MCF 10A (cell line): ENCODE data around the gene CHGA. TPM values are rescaled to one million over a fixed set of nuclear protein-coding genes. Genes with fewer than 3 reads are reported as not detected.

Experiments used
- BruUV-seq: library from RNA; stranded (reverse); fragments of 400-500 nt; replicated peaks from 2 replicates; lab custom pipeline; 2021; lab: Mats Ljungman, UMichigan
- CTCF ChIA-PET: fragments of 300-600 bp; sonication (Branson Sonifier 250); formaldehyde crosslinking; extraction: SDS; loops from one replicate; lab custom pipeline; 2021; ENCODE audit warnings: antibody characterized with exemption, inconsistent platforms; lab: Yijun Ruan, JAX
- POLR2A ChIA-PET: fragments of 300-600, 350-650 bp; sonication (Branson Sonifier 250); formaldehyde crosslinking; extraction: SDS; loops from one replicate; lab custom pipeline; 2020; ENCODE audit warnings: antibody characterized with exemption, inconsistent platforms; lab: Yijun Ruan, JAX
- DNase-seq: peaks from one replicate; pipeline ENCODE4 v3.0.0-alpha.2; 2018; ENCODE audit not compliant: unreplicated experiment
- H3K27ac Mint-ChIP-seq: one replicate; pipeline ENCODE4 v1.8.0; 2022; ENCODE audit warnings: mild to moderate bottlenecking, low read depth, mixed read lengths; ENCODE audit not compliant: unreplicated experiment
- H3K27me3 Mint-ChIP-seq: one replicate; pipeline ENCODE4 v1.8.0; 2022; ENCODE audit warnings: mixed read lengths; ENCODE audit not compliant: insufficient read depth, unreplicated experiment
- H3K36me3 Mint-ChIP-seq: one replicate; pipeline ENCODE4 v1.8.0; 2022; ENCODE audit warnings: mild to moderate bottlenecking, moderate library complexity, mixed read lengths; ENCODE audit not compliant: insufficient read depth, unreplicated experiment
- H3K4me1 Mint-ChIP-seq: one replicate; pipeline ENCODE4 v1.8.0; 2022; ENCODE audit warnings: mixed read lengths; ENCODE audit not compliant: insufficient read depth, unreplicated experiment
- H3K4me3 Mint-ChIP-seq: one replicate; pipeline ENCODE4 v1.8.0; 2022; ENCODE audit warnings: mild to moderate bottlenecking, moderate library complexity, mixed read lengths; ENCODE audit not compliant: unreplicated experiment
- H3K9me3 Mint-ChIP-seq: one replicate; pipeline ENCODE4 v1.8.0; 2022; ENCODE audit warnings: mixed read lengths; ENCODE audit not compliant: unreplicated experiment
- intact Hi-C: fragments of 100-400 bp; cut with micrococcal nuclease; formaldehyde crosslinking; loops from 2 replicates; pipeline ENCODE4 v1.14.1; 2022
- total RNA-seq: library from RNA; stranded (reverse); gene quantifications from 2 replicates; pipeline ENCODE4 v1.2.3, GENCODE V29; 2022
- TF ChIP-seq, protein P1 (sequence below): fragments of 200-600 bp; IDR thresholded peaks from one replicate; pipeline ENCODE4 v1.8.0; 2022; ENCODE audit warnings: antibody characterized with exemption, mild to moderate bottlenecking; ENCODE audit not compliant: unreplicated experiment

CHGA gene
- total RNA-seq, 1 experiment from 2014 or later, result 0.35 TPM

GRCh38 chr14:92942576-92942975 lies 19.6 kb downstream of the CHGA start:
- H3K36me3 Mint-ChIP-seq, result peaks cover 44% of the 10 kb centered on the region
- no peaks in the 10 kb centered on the region for H3K9me3 Mint-ChIP-seq
- H3K27ac Mint-ChIP-seq, result no peak overlapping the region
- CTCF ChIA-PET, result interaction anchor here (0.5 kb wide), 1 partner anchor 238 kb away, joined by 6 read pairs; no protein-coding TSS in a partner anchor
- POLR2A ChIA-PET, result no interaction called here
- H3K27me3 Mint-ChIP-seq, result no peaks in the 10 kb centered on the region
- no TSS peak for BruUV-seq
- no peak overlapping the region for H3K4me3 Mint-ChIP-seq
- peaks cover 17% of the 10 kb centered on the region for H3K4me1 Mint-ChIP-seq
- TF ChIP-seq, protein P1, sequence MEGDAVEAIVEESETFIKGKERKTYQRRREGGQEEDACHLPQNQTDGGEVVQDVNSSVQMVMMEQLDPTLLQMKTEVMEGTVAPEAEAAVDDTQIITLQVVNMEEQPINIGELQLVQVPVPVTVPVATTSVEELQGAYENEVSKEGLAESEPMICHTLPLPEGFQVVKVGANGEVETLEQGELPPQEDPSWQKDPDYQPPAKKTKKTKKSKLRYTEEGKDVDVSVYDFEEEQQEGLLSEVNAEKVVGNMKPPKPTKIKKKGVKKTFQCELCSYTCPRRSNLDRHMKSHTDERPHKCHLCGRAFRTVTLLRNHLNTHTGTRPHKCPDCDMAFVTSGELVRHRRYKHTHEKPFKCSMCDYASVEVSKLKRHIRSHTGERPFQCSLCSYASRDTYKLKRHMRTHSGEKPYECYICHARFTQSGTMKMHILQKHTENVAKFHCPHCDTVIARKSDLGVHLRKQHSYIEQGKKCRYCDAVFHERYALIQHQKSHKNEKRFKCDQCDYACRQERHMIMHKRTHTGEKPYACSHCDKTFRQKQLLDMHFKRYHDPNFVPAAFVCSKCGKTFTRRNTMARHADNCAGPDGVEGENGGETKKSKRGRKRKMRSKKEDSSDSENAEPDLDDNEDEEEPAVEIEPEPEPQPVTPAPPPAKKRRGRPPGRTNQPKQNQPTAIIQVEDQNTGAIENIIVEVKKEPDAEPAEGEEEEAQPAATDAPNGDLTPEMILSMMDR, result no peak
- intact Hi-C loops, result no loop called here
- DNase-seq, result no peak

DNA sequence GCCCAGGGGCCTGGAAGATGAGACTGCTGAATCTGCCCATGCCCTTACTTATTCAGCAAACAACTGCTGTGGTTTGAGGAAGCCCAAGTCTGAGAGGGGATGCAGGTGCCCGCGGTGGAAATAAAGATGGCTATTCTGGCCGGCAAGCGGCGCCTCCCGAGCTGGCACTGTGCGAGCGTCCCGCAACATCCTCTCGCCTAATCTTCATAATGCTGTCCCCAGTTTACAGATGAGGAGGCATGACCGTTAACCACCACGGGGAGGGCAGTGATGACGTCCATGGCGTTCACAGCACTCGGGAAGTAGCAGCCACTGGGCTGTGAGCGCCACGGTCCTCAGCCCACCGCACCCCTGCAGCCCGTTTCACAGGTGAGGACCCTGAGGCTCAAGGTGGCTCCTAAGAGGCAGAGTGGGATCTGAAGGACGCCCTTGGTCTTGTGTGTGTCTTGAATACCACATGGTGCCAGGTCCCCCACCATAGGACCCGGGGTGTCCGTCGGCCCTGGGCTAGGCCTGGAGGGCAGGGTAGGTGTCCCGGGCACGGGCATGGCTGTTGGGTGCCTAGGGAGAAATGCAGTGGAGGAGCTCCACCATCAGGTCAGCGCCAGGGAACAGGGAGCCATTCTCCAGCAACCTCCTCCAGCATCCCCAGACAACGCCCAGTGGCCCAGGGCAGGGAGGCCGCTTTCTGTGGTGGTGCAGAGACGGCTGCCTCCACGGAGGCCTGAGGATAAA lies 20.2 kb downstream of the CHGA start:
- H3K27ac Mint-ChIP-seq, result no peak overlapping the region
- TF ChIP-seq, protein P1, result no peak

DNA sequence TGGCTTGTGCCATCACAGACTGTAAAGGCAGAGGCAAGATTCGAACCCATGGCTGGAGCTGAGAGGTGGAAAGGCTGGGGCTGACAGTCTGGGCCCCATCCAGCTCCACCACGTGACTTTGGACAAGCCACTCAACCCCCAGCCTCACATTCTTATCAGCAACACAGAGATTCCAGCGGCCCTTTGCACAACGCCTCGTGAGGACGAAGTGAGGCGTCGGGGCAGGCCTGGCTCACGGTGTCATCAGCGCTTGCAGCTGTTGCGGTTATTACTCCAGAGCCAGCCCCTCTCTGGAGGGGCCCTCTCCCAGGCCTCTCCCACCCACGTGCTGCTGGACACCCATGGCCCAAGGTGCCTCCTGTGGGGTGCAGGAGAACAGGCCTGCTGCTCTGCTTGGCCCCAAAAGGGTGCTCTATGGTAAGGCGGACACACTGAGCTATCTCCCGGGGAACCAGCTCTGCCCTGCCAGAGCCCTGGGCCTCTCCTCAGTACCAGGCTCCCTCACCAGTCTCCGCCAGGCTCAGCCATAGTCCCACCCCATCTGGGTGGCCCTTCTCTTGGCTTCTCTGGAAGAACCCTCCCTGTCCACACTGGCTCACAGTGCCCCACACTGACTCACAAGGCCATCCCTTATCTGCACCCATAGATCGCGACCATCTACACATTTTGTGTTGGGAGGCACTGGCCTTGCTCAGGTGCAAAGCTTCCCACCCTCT lies 21.1 kb downstream of the CHGA start:
- POLR2A ChIA-PET, result interaction anchor here (1.6 kb wide), 1 partner anchor 169 kb away, joined by 3 read pairs; no protein-coding TSS in a partner anchor
- Mint-ChIP-seq H3K27me3 (no peaks in the 10 kb centered on the region), H3K27ac (no peak overlapping the region)

More for the DNA sequence above, 20.2 kb downstream of the CHGA start:
- Mint-ChIP-seq H3K9me3 (no peaks in the 10 kb centered on the region), H3K27me3 (no peaks in the 10 kb centered on the region), H3K36me3 (peaks cover 49% of the 10 kb centered on the region), H3K4me3 (no peak overlapping the region), H3K4me1 (peaks cover 17% of the 10 kb centered on the region)
- no TSS peak for BruUV-seq
- CTCF ChIA-PET, result interaction anchor here (0.6 to 1.2 kb wide), 4 partner anchors 8 to 236 kb away, joined by 3 to 4 read pairs (median 4); no protein-coding TSS in a partner anchor
- intact Hi-C loops, result no loop called here
- POLR2A ChIA-PET, result no interaction called here
- no peak for DNase-seq

More for the DNA sequence above, 21.1 kb downstream of the CHGA start:
- intact Hi-C loops, result no loop called here
- no peaks in the 10 kb centered on the region for H3K9me3 Mint-ChIP-seq
- no peak overlapping the region for H3K4me3 Mint-ChIP-seq
- TF ChIP-seq, protein P1, result no peak
- peaks cover 57% of the 10 kb centered on the region for H3K36me3 Mint-ChIP-seq
- DNase-seq, result no peak
- no TSS peak for BruUV-seq
- CTCF ChIA-PET, result interaction anchor here (0.6 to 1.3 kb wide), 4 partner anchors 7 to 694 kb away, joined by 3 to 7 read pairs (median 4); no protein-coding TSS in a partner anchor
- peaks cover 17% of the 10 kb centered on the region for H3K4me1 Mint-ChIP-seq
